Transverse colon (tissue), 4 donors: Measurements from ENCODE around the gene ENOX1.

Source experiments
- EP300 ChIP-seq: sonication (generic); formaldehyde crosslinking; IDR thresholded peaks from one replicate; pipeline ENCODE4 v1.6.1; 2017; ENCODE audit warnings: antibody characterized with exemption, low read depth
- POLR2A ChIP-seq: fragments of 450-650 bp; IDR thresholded peaks from one replicate; pipeline ENCODE4 v1.6.1; 2016; ENCODE audit warnings: antibody characterized with exemption, mild to moderate bottlenecking, moderate library complexity
- POLR2AphosphoS5 ChIP-seq, 3 donors: sonication (generic); formaldehyde crosslinking; IDR thresholded peaks; one replicate each; pipeline ENCODE4 v1.6.1; 2016; ENCODE audit warnings: antibody characterized with exemption in 3 of 3
- TF ChIP-seq, protein P1 (sequence below), 5 experiments: fragments of 200-600 bp in 3 of 5; fragments of 450-650 bp in 2 of 5; sonication (generic) in 3 of 5; IDR thresholded peaks; 1 replicate in 2 of 5; 2 replicates in 3 of 5; pipeline ENCODE4 v1.5.1; 2016 to 2017; ENCODE audit warnings: antibody characterized with exemption in 5 of 5, inconsistent platforms in 3 of 5, mild to moderate bottlenecking in 2 of 5, moderate library complexity in 1 of 5

DNA sequence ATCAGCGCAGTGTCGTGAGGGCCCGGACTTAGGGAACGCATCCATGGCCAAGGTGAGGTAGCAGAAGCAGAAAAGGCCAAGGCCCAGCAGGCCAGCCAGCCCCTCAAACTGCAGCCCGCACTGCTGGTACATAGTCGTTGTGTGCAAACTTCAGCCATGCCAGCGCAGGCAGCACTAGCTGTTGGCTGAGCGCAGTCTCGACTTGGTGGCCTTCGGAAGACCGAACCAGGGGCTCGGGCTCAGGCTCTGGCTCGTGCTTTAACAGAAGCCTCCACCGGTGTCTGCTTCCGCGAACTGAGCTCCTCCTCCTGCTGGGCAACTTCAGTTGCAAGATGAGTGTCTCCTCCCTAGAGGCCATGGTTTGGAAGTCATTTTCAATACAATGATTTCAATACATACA, 605.9 kb downstream of the ENOX1 start:
- TF ChIP-seq, protein P1, sequence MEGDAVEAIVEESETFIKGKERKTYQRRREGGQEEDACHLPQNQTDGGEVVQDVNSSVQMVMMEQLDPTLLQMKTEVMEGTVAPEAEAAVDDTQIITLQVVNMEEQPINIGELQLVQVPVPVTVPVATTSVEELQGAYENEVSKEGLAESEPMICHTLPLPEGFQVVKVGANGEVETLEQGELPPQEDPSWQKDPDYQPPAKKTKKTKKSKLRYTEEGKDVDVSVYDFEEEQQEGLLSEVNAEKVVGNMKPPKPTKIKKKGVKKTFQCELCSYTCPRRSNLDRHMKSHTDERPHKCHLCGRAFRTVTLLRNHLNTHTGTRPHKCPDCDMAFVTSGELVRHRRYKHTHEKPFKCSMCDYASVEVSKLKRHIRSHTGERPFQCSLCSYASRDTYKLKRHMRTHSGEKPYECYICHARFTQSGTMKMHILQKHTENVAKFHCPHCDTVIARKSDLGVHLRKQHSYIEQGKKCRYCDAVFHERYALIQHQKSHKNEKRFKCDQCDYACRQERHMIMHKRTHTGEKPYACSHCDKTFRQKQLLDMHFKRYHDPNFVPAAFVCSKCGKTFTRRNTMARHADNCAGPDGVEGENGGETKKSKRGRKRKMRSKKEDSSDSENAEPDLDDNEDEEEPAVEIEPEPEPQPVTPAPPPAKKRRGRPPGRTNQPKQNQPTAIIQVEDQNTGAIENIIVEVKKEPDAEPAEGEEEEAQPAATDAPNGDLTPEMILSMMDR (IDR thresholded peaks at IDR 0.05), result no peak
- TF ChIP-seq POLR2A (no peak), EP300 (no peak), POLR2AphosphoS5 (IDR thresholded peaks at IDR 0.05) (no peak)
